OCI-LY7 (cell line): ENCODE measurements around the gene GNG11. TPM values are rescaled to one million over a fixed set of nuclear protein-coding genes. Genes with fewer than 3 reads are reported as not detected.

Experiments used
- BruUV-seq: library from RNA; stranded (reverse); fragments of 400-500 nt; replicated peaks from 2 replicates; lab custom pipeline; 2021; lab: Mats Ljungman, UMichigan
- CTCF ChIA-PET: fragments of 300-600 bp; sonication (Branson Sonifier 250); formaldehyde crosslinking; loops from one replicate; lab custom pipeline; 2022; ENCODE audit warnings: antibody characterized with exemption; ENCODE audit not compliant: unreplicated experiment; lab: Charles Lee
- POLR2A ChIA-PET: fragments of 300-600 bp; sonication (Branson Sonifier 250); formaldehyde crosslinking; loops from one replicate; lab custom pipeline; 2022; ENCODE audit warnings: antibody characterized with exemption; lab: Charles Lee
- DNase-seq: peaks from one replicate; pipeline ENCODE4 v3.0.0-alpha.2; 2015; ENCODE audit warnings: low spot score
- H2AFZ ChIP-seq: fragments of 200-600 bp; sonication (generic), shearing (Covaris generic); 2 replicates; pipeline ENCODE4 v1.6.1; 2014; ENCODE audit warnings: mild to moderate bottlenecking, antibody characterized with exemption, low read length, moderate library complexity
- H3K27ac ChIP-seq: fragments of 200-600 bp; sonication (generic); 2 replicates; pipeline ENCODE4 v1.5.1; 2014; ENCODE audit warnings: mixed run types, low read depth, mild to moderate bottlenecking, moderate library complexity, low read length, inconsistent platforms; ENCODE audit not compliant: poor library complexity, severe bottlenecking
- H3K36me3 ChIP-seq: fragments of 200-600 bp; sonication (generic); 2 replicates; pipeline ENCODE4 v1.6.1; 2014; ENCODE audit warnings: mild to moderate bottlenecking, antibody characterized with exemption, low read length, moderate library complexity, mixed read lengths; ENCODE audit not compliant: insufficient read depth
- H3K4me1 ChIP-seq: fragments of 200-600 bp; sonication (generic); 2 replicates; pipeline ENCODE4 v1.5.1; 2014; ENCODE audit warnings: mild to moderate bottlenecking, low read length; ENCODE audit not compliant: insufficient read depth, poor library complexity, severe bottlenecking
- H3K4me2 ChIP-seq: fragments of 200-600 bp; sonication (generic); 2 replicates; pipeline ENCODE4 v1.6.1; 2014; ENCODE audit warnings: mild to moderate bottlenecking, low read length
- H3K4me3 ChIP-seq: fragments of 200-600 bp; sonication (generic); 2 replicates; pipeline ENCODE4 v1.5.1; 2014; ENCODE audit warnings: mild to moderate bottlenecking, low read depth, low read length; ENCODE audit not compliant: poor library complexity, severe bottlenecking
- H3K79me2 ChIP-seq: fragments of 200-600 bp; sonication (generic); 2 replicates; pipeline ENCODE4 v1.6.1; 2016; ENCODE audit warnings: low read depth, mild to moderate bottlenecking, low read length, moderate library complexity, mixed read lengths; ENCODE audit not compliant: insufficient read depth
- H3K9me2 ChIP-seq: fragments of 200-600 bp; sonication (generic); 2 replicates; pipeline ENCODE4 v1.6.1; 2016; ENCODE audit warnings: mild to moderate bottlenecking, low read length, mixed read lengths; ENCODE audit not compliant: insufficient read depth
- H3K9me3 ChIP-seq: fragments of 200-600 bp; sonication (generic); 2 replicates; pipeline ENCODE4 v1.6.1; 2014; ENCODE audit warnings: mild to moderate bottlenecking, mixed run types, low read length, mixed read lengths
- H4K20me1 ChIP-seq: fragments of 200-600 bp; sonication (generic); 2 replicates; pipeline ENCODE4 v1.6.1; 2014; ENCODE audit warnings: mild to moderate bottlenecking, antibody characterized with exemption, low read length, moderate library complexity, mixed read lengths; ENCODE audit not compliant: insufficient read depth
- CTCF ChIP-seq: fragments of 200-600 bp; sonication (generic); conservative IDR thresholded peaks from 2 replicates; pipeline ENCODE4 v1.5.1; 2014; ENCODE audit warnings: mild to moderate bottlenecking, antibody characterized with exemption, low read length, moderate library complexity, mixed read lengths
- EZH2phosphoT487 ChIP-seq: fragments of 200-600 bp; sonication (generic); IDR thresholded peaks from 2 replicates; pipeline ENCODE4 v1.6.1; 2018; ENCODE audit warnings: low read depth, borderline replicate concordance, mild to moderate bottlenecking, mixed run types, antibody characterized with exemption, low read length, moderate library complexity, mixed read lengths
- intact Hi-C: fragments of 100-400 bp; cut with micrococcal nuclease; formaldehyde crosslinking; loops from one replicate; pipeline ENCODE4 v1.10.0; 2022; ENCODE audit not compliant: unreplicated experiment
- total RNA-seq, 2 experiments: library from RNA; depleted of rRNA in 1 of 2; stranded (reverse); fragments of >200 nt in 1 of 2; shearing (Covaris generic) in 1 of 2; gene quantifications; 2 replicates each; pipeline ENCODE4 v1.2.3, GENCODE V29; 2014 to 2022

GNG11 gene
- total RNA-seq, 2 experiments from 2014 or later: 0.82 to 1.2 TPM

GRCh38 chr7:93877742-93878141 lies 43.8 kb upstream of the GNG11 start:
- Histone ChIP-seq H3K27ac (no peak overlapping the region), H4K20me1 (no peaks in the 10 kb centered on the region), H3K36me3 (no peaks in the 10 kb centered on the region), H2AFZ (no peak overlapping the region), H3K79me2 (no peaks in the 10 kb centered on the region), H3K4me2 (no peak overlapping the region), H3K4me1 (no peaks in the 10 kb centered on the region), H3K9me2 (no peaks in the 10 kb centered on the region), H3K4me3 (no peak overlapping the region), H3K9me3 (0 out of 2 replicates have a peak, but pooled peaks cover 5% of the 10 kb centered on the region)
- ChIA-PET CTCF (no interaction called here), POLR2A (no interaction called here)
- BruUV-seq: no TSS peak
- intact Hi-C loops: no loop called here
- no peak for DNase-seq
- TF ChIP-seq CTCF (peak; percentile 28; the same call in 1 of the 2 replicates), EZH2phosphoT487 (no peak)

- ChIA-PET CTCF (no interaction called here), POLR2A (no interaction called here)
- no TSS peak for BruUV-seq
- DNase-seq: no peak
- no peak overlapping the region for H3K4me2 ChIP-seq
- no peaks in the 10 kb centered on the region for H3K79me2 ChIP-seq
- H3K4me1 ChIP-seq: no peaks in the 10 kb centered on the region
- H3K9me2 ChIP-seq: no peaks in the 10 kb centered on the region
- no peak for TF ChIP-seq EZH2phosphoT487
- no peak for TF ChIP-seq CTCF
- intact Hi-C loops: no loop called here
- H3K36me3 ChIP-seq: no peaks in the 10 kb centered on the region
- H3K4me3 ChIP-seq: no peak overlapping the region
- H4K20me1 ChIP-seq: no peaks in the 10 kb centered on the region
- H2AFZ ChIP-seq: no peak overlapping the region
- H3K27ac ChIP-seq: no peak overlapping the region
- 0 out of 2 replicates have a peak, but pooled peaks cover 5% of the 10 kb centered on the region for H3K9me3 ChIP-seq
These were observed 42.2 kb upstream of the GNG11 start for GRCh38 chr7:93879356-93879755.

DNA sequence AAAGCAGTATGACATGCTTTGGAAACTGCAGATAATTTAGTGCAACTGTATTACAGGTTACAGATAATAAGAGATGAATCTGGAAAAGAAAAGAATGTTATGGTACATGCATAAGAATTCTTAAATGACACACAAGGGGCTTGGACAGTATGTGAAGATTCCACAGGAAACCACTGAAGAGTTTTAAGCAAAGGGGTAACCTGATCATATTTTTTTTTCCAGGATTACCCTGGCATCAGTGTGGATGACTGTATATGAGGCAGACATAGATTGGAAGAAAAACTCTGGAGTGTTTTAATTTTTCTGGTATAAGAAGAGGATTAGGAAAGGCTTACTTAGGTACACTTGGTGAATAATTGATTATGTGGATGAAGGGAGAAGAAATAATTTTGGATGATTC lies 39.1 kb upstream of the GNG11 start:
- Histone ChIP-seq H2AFZ (no peak overlapping the region), H3K9me3 (0 out of 2 replicates have a peak, but pooled peaks cover 5% of the 10 kb centered on the region), H3K36me3 (no peaks in the 10 kb centered on the region), H3K27ac (no peak overlapping the region), H3K79me2 (no peaks in the 10 kb centered on the region), H3K4me3 (no peak overlapping the region), H4K20me1 (no peaks in the 10 kb centered on the region), H3K4me1 (no peaks in the 10 kb centered on the region), H3K9me2 (no peaks in the 10 kb centered on the region), H3K4me2 (no peak overlapping the region)
- BruUV-seq: no TSS peak
- TF ChIP-seq EZH2phosphoT487 (no peak), CTCF (no peak)
- no peak for DNase-seq
- ChIA-PET POLR2A (no interaction called here), CTCF (no interaction called here)
- intact Hi-C loops: no loop called here
